Keratinocyte (primary cell): Measurements from ENCODE around the gene PDE3A.
"Not testable (repeated sequence)": the region's sequence is repeated elsewhere in the genome, so short reads cannot be mapped to it uniquely, and the experiment has no call there.

Experiments
- EZH2 ChIP-seq: IDR thresholded peaks from one replicate; pipeline ENCODE4 v1.6.1; 2012; ENCODE audit warnings: inconsistent platforms, mild to moderate bottlenecking, low read length, moderate library complexity
- TF ChIP-seq, protein P1 (sequence below), 3 experiments: IDR thresholded peaks in 1 of 3; conservative IDR thresholded peaks in 1 of 3; optimal IDR thresholded peaks in 1 of 3; 2 replicates in 2 of 3; 3 replicates in 1 of 3; pipeline versions ENCODE3 to v1.5.1; 2011; ENCODE audit warnings: low read length in 3 of 3, mild to moderate bottlenecking in 3 of 3, moderate library complexity in 2 of 3, control low read depth in 1 of 3, inconsistent platforms in 1 of 3; ENCODE audit not compliant: insufficient read depth in 2 of 3; ENCODE audit errors: extremely low read depth in 1 of 3

DNA sequence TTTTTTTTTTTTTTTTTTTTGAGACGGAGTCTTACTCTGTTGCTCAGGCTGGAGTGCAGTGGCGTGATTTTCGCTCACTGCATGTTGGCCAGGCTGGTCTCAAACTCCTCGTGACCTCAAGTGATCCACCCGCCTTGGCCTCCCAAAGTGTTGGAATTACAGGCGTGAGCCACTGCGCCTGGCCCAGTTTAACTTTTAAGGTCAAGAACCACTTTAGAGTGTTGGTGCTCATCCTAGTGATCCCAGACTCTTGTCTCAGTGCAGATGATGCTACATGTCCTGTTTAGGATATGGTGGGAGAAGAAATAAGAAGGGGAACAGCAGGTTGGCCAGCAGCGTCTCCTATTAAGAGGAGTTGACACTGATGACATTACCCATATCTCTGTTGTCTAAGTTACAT is 246.7 kb downstream of the PDE3A start:
- TF ChIP-seq, protein P1, sequence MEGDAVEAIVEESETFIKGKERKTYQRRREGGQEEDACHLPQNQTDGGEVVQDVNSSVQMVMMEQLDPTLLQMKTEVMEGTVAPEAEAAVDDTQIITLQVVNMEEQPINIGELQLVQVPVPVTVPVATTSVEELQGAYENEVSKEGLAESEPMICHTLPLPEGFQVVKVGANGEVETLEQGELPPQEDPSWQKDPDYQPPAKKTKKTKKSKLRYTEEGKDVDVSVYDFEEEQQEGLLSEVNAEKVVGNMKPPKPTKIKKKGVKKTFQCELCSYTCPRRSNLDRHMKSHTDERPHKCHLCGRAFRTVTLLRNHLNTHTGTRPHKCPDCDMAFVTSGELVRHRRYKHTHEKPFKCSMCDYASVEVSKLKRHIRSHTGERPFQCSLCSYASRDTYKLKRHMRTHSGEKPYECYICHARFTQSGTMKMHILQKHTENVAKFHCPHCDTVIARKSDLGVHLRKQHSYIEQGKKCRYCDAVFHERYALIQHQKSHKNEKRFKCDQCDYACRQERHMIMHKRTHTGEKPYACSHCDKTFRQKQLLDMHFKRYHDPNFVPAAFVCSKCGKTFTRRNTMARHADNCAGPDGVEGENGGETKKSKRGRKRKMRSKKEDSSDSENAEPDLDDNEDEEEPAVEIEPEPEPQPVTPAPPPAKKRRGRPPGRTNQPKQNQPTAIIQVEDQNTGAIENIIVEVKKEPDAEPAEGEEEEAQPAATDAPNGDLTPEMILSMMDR (optimal IDR thresholded peaks at IDR 0.05 in 1 of 3, IDR thresholded peaks at IDR 0.05 in 1 of 3, conservative IDR thresholded peaks at IDR 0.05 in 1 of 3; ENCODE audit: extremely low read depth in 1 of 3, insufficient read depth in 2 of 3, low read length in 3 of 3): not testable (repeated sequence)
- not testable (repeated sequence) for TF ChIP-seq EZH2
